Upper lobe of left lung (tissue), 6 donors: ENCODE measurements around the gene SMKR1. TPM values are rescaled to one million over a fixed set of nuclear protein-coding genes. Genes with fewer than 3 reads are reported as not detected.

Experiments used
- ATAC-seq, 2 donors: fragments of 200-7000 bp; cut with Tn5 transposase; one replicate each; pipeline ENCODE4 v1.9.1; 2022; ENCODE audit warnings: mild to moderate bottlenecking in 2 of 2, moderate library complexity in 2 of 2; ENCODE audit not compliant: low FRiP score in 2 of 2
- DNase-seq, 2 donors: peaks; one replicate each; pipeline ENCODE4 v3.0.0-alpha.2; 2019 to 2020
- H3K27ac ChIP-seq, 4 donors: fragments of 200-600 bp; sonication (generic); one replicate each; pipeline ENCODE4 v1.5.1; 2016 to 2019
- H3K27me3 ChIP-seq, 4 donors: fragments of 200-600 bp; sonication (generic); one replicate each; pipeline ENCODE4 v1.5.1; 2017 to 2019
- H3K36me3 ChIP-seq, 4 donors: fragments of 200-600 bp; sonication (generic); one replicate each; pipeline ENCODE4 v1.5.1; 2016 to 2019
- H3K4me1 ChIP-seq, 4 donors: fragments of 200-600 bp; sonication (generic); one replicate each; pipeline ENCODE4 v1.5.1; 2018 to 2019
- H3K4me3 ChIP-seq, 4 donors: fragments of 200-600 bp; sonication (generic); one replicate each; pipeline ENCODE4 v1.5.1; 2017 to 2019; ENCODE audit warnings: mild to moderate bottlenecking in 2 of 4, moderate library complexity in 1 of 4
- H3K9me3 ChIP-seq, 4 donors: fragments of 200-600 bp; sonication (generic); one replicate each; pipeline ENCODE4 v1.5.1; 2018 to 2019
- EP300 ChIP-seq, 4 donors: sonication (generic); formaldehyde crosslinking; IDR thresholded peaks; one replicate each; pipeline ENCODE4 v1.5.1; 2017; ENCODE audit warnings: antibody characterized with exemption in 4 of 4, control low read depth in 2 of 4
- POLR2A ChIP-seq, 4 donors: fragments of 450-650 bp; IDR thresholded peaks; one replicate each; pipeline ENCODE4 v1.5.1; 2016 to 2017; ENCODE audit warnings: antibody characterized with exemption in 4 of 4, mild to moderate bottlenecking in 2 of 4
- POLR2AphosphoS5 ChIP-seq, 2 donors: sonication (generic); formaldehyde crosslinking; IDR thresholded peaks; one replicate each; pipeline ENCODE4 v1.5.1; 2017; ENCODE audit warnings: antibody characterized with exemption in 2 of 2
- WGBS, 2 donors: methylation state at CpG; one replicate each; pipeline ENCODE4 v1.1.5; 2017 to 2018; 5-methylcytosine and 5-hydroxymethylcytosine counted together
- total RNA-seq, 6 donors: library from RNA; depleted of rRNA in 4 of 6; stranded (reverse); fragments of >200 nt in 4 of 6; gene quantifications; one replicate each; pipeline versions ENCODE4 v1.1.0 to v1.2.1, GENCODE V29; 2016 to 2021
- TF ChIP-seq, protein P1 (sequence below), 6 experiments: fragments of 450-650 bp in 4 of 6; fragments of 200-600 bp in 2 of 6; sonication (generic) in 2 of 6; IDR thresholded peaks; one replicate each; pipeline ENCODE4 v1.5.1; 2016 to 2019; ENCODE audit warnings: antibody characterized with exemption in 6 of 6
- donor health status: DM: no; HTN: no; CAD: no; lungs with moderate emphysema.
- donor health status: DM: no; HTN: yes; CAD: no; lungs with severe emphysema.

Gene SMKR1
- total RNA-seq, 6 donors from 2014 or later, result 0.76 to 3.2 (median 0.94) TPM; not detected in 2

DNA sequence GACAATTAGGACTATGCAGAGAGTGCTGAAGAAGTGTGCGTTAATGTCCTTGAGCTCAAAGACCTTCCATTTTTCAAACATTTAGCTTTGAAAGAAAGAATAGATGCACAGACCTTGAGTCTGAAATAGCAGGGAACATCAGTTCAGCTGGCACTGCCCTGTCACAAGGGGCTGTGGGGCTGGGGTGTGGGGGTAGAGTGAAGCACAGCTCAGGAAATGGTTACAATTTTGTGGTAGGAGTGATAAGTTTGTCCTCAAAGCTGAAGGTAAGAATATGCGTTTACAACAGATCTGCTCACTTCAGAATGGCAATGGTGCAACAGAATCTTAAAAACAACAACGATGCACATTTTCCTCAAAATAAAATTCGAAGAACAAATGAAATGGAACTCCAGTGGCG, 33.6 kb downstream of the SMKR1 start:
- no peaks in the 10 kb centered on the region for H3K36me3 ChIP-seq
- H3K4me1 ChIP-seq, result no peaks in the 10 kb centered on the region
- WGBS, 2 donors, result 54 to 71% methylated on average over 5 of the region's 5 CpGs
- H3K9me3 ChIP-seq, result no peaks in the 10 kb centered on the region
- H3K27me3 ChIP-seq, result no peaks in the 10 kb centered on the region
- H3K4me3 ChIP-seq, result no peak overlapping the region
- no peak overlapping the region for H3K27ac ChIP-seq
- no peak for TF ChIP-seq POLR2A (IDR thresholded peaks at IDR 0.05)
- ATAC-seq, result no peak
- no peak for DNase-seq

DNA sequence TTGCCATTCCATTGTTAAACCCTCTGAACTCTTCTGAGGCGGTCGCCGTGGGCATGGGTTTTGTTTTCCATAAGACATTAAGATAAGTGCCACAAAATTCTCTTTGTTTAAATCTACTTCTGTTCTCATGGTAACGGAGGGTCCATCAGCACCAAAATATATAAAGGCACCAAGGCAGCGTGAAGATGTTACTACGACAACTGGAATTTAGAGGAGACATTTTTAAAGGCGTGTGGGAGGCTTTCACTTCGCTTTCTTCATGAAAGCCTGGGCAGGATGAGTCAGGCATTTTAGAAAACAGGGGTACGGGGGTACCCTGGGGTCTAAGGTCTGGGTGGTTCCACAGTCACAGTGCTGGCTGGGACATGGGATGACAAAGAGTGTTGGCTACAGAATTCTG, 34.0 kb downstream of the SMKR1 start:
- TF ChIP-seq POLR2AphosphoS5 (IDR thresholded peaks at IDR 0.05) (no peak), POLR2A (IDR thresholded peaks at IDR 0.05) (no peak), EP300 (IDR thresholded peaks at IDR 0.05) (no peak)
- TF ChIP-seq, protein P1, sequence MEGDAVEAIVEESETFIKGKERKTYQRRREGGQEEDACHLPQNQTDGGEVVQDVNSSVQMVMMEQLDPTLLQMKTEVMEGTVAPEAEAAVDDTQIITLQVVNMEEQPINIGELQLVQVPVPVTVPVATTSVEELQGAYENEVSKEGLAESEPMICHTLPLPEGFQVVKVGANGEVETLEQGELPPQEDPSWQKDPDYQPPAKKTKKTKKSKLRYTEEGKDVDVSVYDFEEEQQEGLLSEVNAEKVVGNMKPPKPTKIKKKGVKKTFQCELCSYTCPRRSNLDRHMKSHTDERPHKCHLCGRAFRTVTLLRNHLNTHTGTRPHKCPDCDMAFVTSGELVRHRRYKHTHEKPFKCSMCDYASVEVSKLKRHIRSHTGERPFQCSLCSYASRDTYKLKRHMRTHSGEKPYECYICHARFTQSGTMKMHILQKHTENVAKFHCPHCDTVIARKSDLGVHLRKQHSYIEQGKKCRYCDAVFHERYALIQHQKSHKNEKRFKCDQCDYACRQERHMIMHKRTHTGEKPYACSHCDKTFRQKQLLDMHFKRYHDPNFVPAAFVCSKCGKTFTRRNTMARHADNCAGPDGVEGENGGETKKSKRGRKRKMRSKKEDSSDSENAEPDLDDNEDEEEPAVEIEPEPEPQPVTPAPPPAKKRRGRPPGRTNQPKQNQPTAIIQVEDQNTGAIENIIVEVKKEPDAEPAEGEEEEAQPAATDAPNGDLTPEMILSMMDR (IDR thresholded peaks at IDR 0.05), result no peak
- DNase-seq (no peak), ATAC-seq (no peak)
- no peaks in the 10 kb centered on the region for H3K27me3 ChIP-seq
- no peak overlapping the region for H3K27ac ChIP-seq
- H3K4me1 ChIP-seq, result no peaks in the 10 kb centered on the region
- no peak overlapping the region for H3K4me3 ChIP-seq
- H3K36me3 ChIP-seq, result no peaks in the 10 kb centered on the region
- 79 to 82% methylated on average over 9 of the region's 9 CpGs for WGBS, 2 donors
- no peaks in the 10 kb centered on the region for H3K9me3 ChIP-seq

DNA sequence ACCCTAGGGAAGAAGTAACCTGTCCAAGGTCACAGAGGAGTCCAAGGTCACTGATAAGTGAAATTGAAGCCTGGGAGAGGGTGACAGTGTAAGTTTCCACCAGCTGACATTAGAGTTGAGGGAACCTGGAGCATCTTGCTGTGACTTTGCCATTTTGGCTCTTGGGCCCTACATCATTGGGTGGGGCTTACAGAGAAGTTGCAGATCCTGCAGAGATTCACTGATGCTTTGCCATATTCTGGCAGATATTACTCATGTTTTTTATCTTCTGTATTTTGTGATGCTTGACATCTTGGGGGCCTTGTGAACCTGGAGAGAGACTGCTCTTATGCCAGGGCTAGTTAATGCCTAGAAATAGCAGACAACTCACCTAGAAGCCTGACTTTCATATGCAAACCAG, 36.5 kb downstream of the SMKR1 start:
- TF ChIP-seq EP300 (IDR thresholded peaks at IDR 0.05) (no peak), POLR2A (IDR thresholded peaks at IDR 0.05) (no peak), POLR2AphosphoS5 (IDR thresholded peaks at IDR 0.05) (no peak)
- TF ChIP-seq, protein P1 (IDR thresholded peaks at IDR 0.05), result no peak
- Histone ChIP-seq H3K9me3 (no peaks in the 10 kb centered on the region), H3K27ac (no peak overlapping the region), H3K27me3 (no peaks in the 10 kb centered on the region), H3K4me1 (no peaks in the 10 kb centered on the region), H3K36me3 (no peaks in the 10 kb centered on the region), H3K4me3 (no peak overlapping the region)
- ATAC-seq (no peak), DNase-seq (no peak)

DNA sequence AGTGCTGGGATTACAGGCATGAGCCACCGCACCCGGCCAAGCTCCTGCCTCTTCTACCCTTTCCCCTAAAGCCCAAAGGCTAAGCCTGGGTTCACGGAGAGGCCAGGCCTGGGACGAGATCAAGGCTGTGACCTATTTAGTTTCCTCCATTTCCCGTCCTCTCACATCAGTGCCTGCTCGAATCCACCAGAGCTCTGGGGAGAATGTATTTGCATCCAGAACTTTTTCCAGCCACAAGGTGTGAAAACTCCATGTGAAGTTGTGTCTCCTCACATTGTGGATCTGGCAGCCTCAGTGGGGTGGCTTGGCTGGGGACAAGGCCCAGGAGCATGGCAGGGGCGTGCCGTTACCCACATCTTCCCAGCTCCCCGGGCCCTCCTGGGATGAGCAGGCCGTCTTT, 38.0 kb downstream of the SMKR1 start:
- Histone ChIP-seq H3K4me3 (no peak overlapping the region), H3K27ac (no peak overlapping the region), H3K27me3 (no peaks in the 10 kb centered on the region), H3K9me3 (no peaks in the 10 kb centered on the region), H3K36me3 (no peaks in the 10 kb centered on the region), H3K4me1 (no peaks in the 10 kb centered on the region)
- TF ChIP-seq POLR2AphosphoS5 (IDR thresholded peaks at IDR 0.05), result no peak
- DNase-seq, result peak in 1 of 2 donors; percentile 28
- ATAC-seq, result no peak
- WGBS, 2 donors, result 78 to 84% methylated on average over 10 of the region's 10 CpGs

DNA sequence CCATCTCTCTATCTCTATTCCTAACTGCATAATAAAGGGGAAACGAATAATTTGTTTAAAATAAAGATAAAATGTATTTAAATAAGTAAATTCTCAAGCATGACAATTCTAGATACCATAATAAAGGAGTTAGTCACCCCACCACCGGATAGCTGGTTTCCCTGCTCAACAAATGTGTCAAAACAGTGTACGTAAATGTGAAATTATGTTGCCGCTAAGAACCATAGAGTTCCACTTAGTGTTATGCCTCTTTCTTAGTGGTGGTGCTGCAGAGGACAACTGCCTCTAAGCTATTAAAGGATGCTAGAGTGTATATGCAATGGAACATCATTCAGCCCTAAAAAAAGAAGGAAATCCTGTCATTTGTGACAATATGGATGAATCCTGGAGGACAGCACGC, 42.4 kb downstream of the SMKR1 start:
- 80 to 87% methylated on average over 5 of the region's 5 CpGs for WGBS, 2 donors
- TF ChIP-seq POLR2A (IDR thresholded peaks at IDR 0.05), result no peak
- TF ChIP-seq, protein P1 (IDR thresholded peaks at IDR 0.05), result no peak
- no peak for TF ChIP-seq POLR2AphosphoS5 (IDR thresholded peaks at IDR 0.05)
- no peak for TF ChIP-seq EP300 (IDR thresholded peaks at IDR 0.05)

GRCh38 chr7:129550693-129551360, 48.5 kb downstream of the SMKR1 start:
- WGBS, 2 donors, result 77 to 85% methylated on average over 10 to 13 of the region's 13 CpGs
- Histone ChIP-seq H3K4me1 (no peaks in the 10 kb centered on the region), H3K36me3 (no peaks in the 10 kb centered on the region), H3K4me3 (no peak overlapping the region), H3K9me3 (no peaks in the 10 kb centered on the region), H3K27ac (no peak overlapping the region), H3K27me3 (no peaks in the 10 kb centered on the region)
- DNase-seq (no peak), ATAC-seq (no peak)
- TF ChIP-seq EP300 (IDR thresholded peaks at IDR 0.05), result no peak
- no peak for TF ChIP-seq POLR2A (IDR thresholded peaks at IDR 0.05)
- no peak for TF ChIP-seq POLR2AphosphoS5 (IDR thresholded peaks at IDR 0.05)
- TF ChIP-seq, protein P1 (IDR thresholded peaks at IDR 0.05), result no peak

More for the DNA sequence above, 42.4 kb downstream of the SMKR1 start:
- no peak for DNase-seq
- no peaks in the 10 kb centered on the region for H3K36me3 ChIP-seq
- H3K4me1 ChIP-seq, result no peaks in the 10 kb centered on the region
- no peaks in the 10 kb centered on the region for H3K9me3 ChIP-seq
- no peak overlapping the region for H3K4me3 ChIP-seq
- no peaks in the 10 kb centered on the region for H3K27me3 ChIP-seq
- H3K27ac ChIP-seq, result no peak overlapping the region
- no peak for ATAC-seq
